Caco-2 (cell line): ENCODE results near the gene EHMT1. TPM values are rescaled to one million over a fixed set of nuclear protein-coding genes. Genes with fewer than 3 reads are reported as not detected.

Experiments used
- BruUV-seq: library from RNA; stranded (reverse); fragments of 400-500 nt; replicated peaks from 2 replicates; lab custom pipeline; 2021; lab: Mats Ljungman, UMichigan
- CTCF ChIA-PET: fragments of 300-600 bp; sonication (Branson Sonifier 250); formaldehyde crosslinking; loops from one replicate; lab custom pipeline; 2022; ENCODE audit warnings: antibody characterized with exemption; lab: Charles Lee
- POLR2A ChIA-PET: fragments of 300-600 bp; sonication (Branson Sonifier 250); formaldehyde crosslinking; loops from one replicate; lab custom pipeline; 2022; ENCODE audit warnings: antibody characterized with exemption; lab: Charles Lee
- DNase-seq, 2 experiments: peaks; one replicate each; pipeline versions ENCODE4 v3.0.0 to v3.0.0-alpha.2; 2020 to 2022
- H3K27me3 ChIP-seq: replicated peaks from 2 replicates; pipeline ENCODE4 v1.6.0; 2011; ENCODE audit warnings: low read length; ENCODE audit not compliant: control insufficient read depth, insufficient read depth
- H3K36me3 ChIP-seq: 2 replicates; pipeline ENCODE4 v1.5.1; 2011; ENCODE audit warnings: low read length; ENCODE audit not compliant: control insufficient read depth, insufficient read depth
- H3K4me1 ChIP-seq: fragments of 250-450 bp; sonication (Bioruptor Pico); 2 replicates; pipeline ENCODE4 v1.5.1; 2020; ENCODE audit warnings: mild to moderate bottlenecking
- H3K4me3 ChIP-seq: 2 replicates; pipeline ENCODE4 v1.5.1; 2011; ENCODE audit warnings: low read depth, mild to moderate bottlenecking, control low read depth, low read length
- H3K9me3 ChIP-seq: fragments of 250-450 bp; sonication (Bioruptor Pico); 2 replicates; pipeline ENCODE4 v1.5.1; 2020; ENCODE audit warnings: mild to moderate bottlenecking, moderate library complexity
- H3K27ac Mint-ChIP-seq: one replicate; pipeline ENCODE4 v1.8.0; 2022; ENCODE audit warnings: mixed read lengths; ENCODE audit not compliant: unreplicated experiment
- H3K27me3 Mint-ChIP-seq: one replicate; pipeline ENCODE4 v1.8.0; 2022; ENCODE audit warnings: mixed read lengths; ENCODE audit not compliant: insufficient read depth, unreplicated experiment
- H3K36me3 Mint-ChIP-seq: one replicate; pipeline ENCODE4 v1.8.0; 2022; ENCODE audit warnings: mild to moderate bottlenecking, mixed read lengths; ENCODE audit not compliant: insufficient read depth, unreplicated experiment
- H3K4me1 Mint-ChIP-seq: one replicate; pipeline ENCODE4 v1.8.0; 2022; ENCODE audit warnings: low read depth, mixed read lengths; ENCODE audit not compliant: unreplicated experiment
- H3K4me3 Mint-ChIP-seq: one replicate; pipeline ENCODE4 v1.8.0; 2022; ENCODE audit warnings: mild to moderate bottlenecking, moderate library complexity, mixed read lengths; ENCODE audit not compliant: unreplicated experiment
- H3K9me3 Mint-ChIP-seq: one replicate; pipeline ENCODE4 v1.8.0; 2022; ENCODE audit warnings: mixed read lengths; ENCODE audit not compliant: unreplicated experiment
- intact Hi-C: fragments of 100-400 bp; cut with micrococcal nuclease; formaldehyde crosslinking; loops from one replicate; pipeline ENCODE4 v1.10.0; 2022; ENCODE audit not compliant: unreplicated experiment
- total RNA-seq: library from RNA; stranded (reverse); gene quantifications from 2 replicates; pipeline ENCODE4 v1.2.3, GENCODE V29; 2022
- TF ChIP-seq, protein P1 (sequence below), 2 experiments: fragments of 200-600 bp in 1 of 2; IDR thresholded peaks; 1 replicate in 1 of 2; 2 replicates in 1 of 2; pipeline versions ENCODE4 v1.5.1 to v1.8.0; 2011 to 2022; ENCODE audit warnings: antibody characterized with exemption in 1 of 2, control low read depth in 1 of 2, inconsistent platforms in 1 of 2, low read depth in 1 of 2, low read length in 1 of 2, mild to moderate bottlenecking in 1 of 2, moderate library complexity in 1 of 2; ENCODE audit not compliant: insufficient read depth in 1 of 2, severe bottlenecking in 1 of 2, unreplicated experiment in 1 of 2

The EHMT1 gene
- total RNA-seq, 1 experiment from 2014 or later, result 92.9 TPM

DNA sequence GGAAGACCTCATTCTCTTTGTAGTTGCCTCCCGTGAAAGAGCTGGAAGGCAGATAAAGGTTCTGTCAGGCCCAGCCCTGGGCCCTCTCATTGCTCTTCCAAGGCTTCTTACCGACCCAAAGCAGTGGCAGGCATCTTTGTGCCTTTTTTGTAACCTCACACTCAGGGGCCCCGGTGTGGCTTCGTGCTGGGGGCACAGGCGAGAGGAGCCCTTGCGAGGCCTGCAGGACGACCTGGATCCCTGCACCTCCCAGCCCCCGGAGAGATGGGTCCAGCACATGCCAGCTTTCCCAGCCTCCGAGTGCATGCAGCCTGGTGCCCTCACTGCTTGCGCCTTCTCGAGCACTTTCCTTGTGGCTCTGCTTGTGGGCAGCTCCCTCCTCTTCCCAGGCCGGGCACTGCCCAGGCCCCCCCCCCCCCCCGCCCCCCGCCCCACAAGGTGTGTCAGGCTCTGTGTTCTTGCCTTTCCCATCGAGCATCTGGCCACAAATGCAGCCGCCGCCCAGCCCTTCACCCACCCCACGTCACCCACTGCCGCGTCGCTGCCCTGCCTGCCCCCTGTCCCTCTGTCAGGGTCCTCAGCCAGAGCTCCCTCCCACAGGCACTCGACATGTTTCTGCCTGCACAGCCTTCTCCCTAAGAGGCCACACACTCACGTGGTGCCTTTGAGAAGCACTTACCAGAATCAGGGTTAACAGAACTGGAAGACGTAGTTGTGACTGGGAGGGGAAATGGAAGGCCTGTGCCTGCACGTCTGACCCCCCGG, 195.0 kb downstream of the EHMT1 start:
- Histone ChIP-seq H3K27me3 (no peaks in the 10 kb centered on the region), H3K4me3 (no peak overlapping the region), H3K4me1 (no peaks in the 10 kb centered on the region), H3K9me3 (no peaks in the 10 kb centered on the region), H3K36me3 (peaks cover 7% of the 10 kb centered on the region)
- no TSS peak for BruUV-seq
- Mint-ChIP-seq H3K36me3 (peaks cover 44% of the 10 kb centered on the region), H3K4me1 (no peaks in the 10 kb centered on the region), H3K4me3 (no peak overlapping the region), H3K27me3 (no peaks in the 10 kb centered on the region), H3K9me3 (no peaks in the 10 kb centered on the region), H3K27ac (no peak overlapping the region)
- TF ChIP-seq, protein P1, sequence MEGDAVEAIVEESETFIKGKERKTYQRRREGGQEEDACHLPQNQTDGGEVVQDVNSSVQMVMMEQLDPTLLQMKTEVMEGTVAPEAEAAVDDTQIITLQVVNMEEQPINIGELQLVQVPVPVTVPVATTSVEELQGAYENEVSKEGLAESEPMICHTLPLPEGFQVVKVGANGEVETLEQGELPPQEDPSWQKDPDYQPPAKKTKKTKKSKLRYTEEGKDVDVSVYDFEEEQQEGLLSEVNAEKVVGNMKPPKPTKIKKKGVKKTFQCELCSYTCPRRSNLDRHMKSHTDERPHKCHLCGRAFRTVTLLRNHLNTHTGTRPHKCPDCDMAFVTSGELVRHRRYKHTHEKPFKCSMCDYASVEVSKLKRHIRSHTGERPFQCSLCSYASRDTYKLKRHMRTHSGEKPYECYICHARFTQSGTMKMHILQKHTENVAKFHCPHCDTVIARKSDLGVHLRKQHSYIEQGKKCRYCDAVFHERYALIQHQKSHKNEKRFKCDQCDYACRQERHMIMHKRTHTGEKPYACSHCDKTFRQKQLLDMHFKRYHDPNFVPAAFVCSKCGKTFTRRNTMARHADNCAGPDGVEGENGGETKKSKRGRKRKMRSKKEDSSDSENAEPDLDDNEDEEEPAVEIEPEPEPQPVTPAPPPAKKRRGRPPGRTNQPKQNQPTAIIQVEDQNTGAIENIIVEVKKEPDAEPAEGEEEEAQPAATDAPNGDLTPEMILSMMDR (IDR thresholded peaks at IDR 0.05; ENCODE audit: insufficient read depth in 1 of 2, low read depth in 1 of 2, low read length in 1 of 2, severe bottlenecking in 1 of 2, unreplicated experiment in 1 of 2), result no peak
- intact Hi-C loops, result no loop called here
- ChIA-PET POLR2A (no interaction called here), CTCF (no interaction called here)
- no peak for DNase-seq

DNA sequence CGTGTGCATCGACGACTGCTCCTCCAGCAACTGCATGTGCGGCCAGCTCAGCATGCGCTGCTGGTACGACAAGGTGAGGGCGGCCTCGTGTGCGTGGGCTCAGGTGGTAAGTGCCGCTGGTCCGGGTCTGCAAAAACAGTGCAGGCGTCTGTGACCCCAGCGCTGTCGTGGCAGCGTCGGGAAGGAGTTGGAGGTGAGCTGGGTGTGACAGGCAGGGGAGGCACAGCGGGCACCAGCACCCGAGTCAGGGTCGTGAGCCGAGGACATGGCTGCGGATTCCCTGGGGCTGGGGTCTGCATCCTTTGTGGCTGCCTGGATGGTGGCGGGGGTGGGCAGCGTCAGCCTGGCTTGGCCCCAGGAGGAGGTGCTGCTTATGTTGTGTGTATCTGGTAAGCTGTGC, 195.6 kb downstream of the EHMT1 start:
- no TSS peak for BruUV-seq
- Mint-ChIP-seq H3K27ac (no peak overlapping the region), H3K4me1 (no peaks in the 10 kb centered on the region), H3K4me3 (no peak overlapping the region), H3K9me3 (no peaks in the 10 kb centered on the region), H3K27me3 (no peaks in the 10 kb centered on the region), H3K36me3 (peaks cover 44% of the 10 kb centered on the region)
- Histone ChIP-seq H3K9me3 (no peaks in the 10 kb centered on the region), H3K27me3 (no peaks in the 10 kb centered on the region), H3K36me3 (peaks cover 6% of the 10 kb centered on the region), H3K4me1 (no peaks in the 10 kb centered on the region), H3K4me3 (no peak overlapping the region)
- POLR2A ChIA-PET, result no interaction called here
- no peak for DNase-seq
- intact Hi-C loops, result no loop called here
- CTCF ChIA-PET, result no interaction called here
- TF ChIP-seq, protein P1 (IDR thresholded peaks at IDR 0.05; ENCODE audit: insufficient read depth in 1 of 2, low read depth in 1 of 2, low read length in 1 of 2, severe bottlenecking in 1 of 2, unreplicated experiment in 1 of 2), result no peak

DNA sequence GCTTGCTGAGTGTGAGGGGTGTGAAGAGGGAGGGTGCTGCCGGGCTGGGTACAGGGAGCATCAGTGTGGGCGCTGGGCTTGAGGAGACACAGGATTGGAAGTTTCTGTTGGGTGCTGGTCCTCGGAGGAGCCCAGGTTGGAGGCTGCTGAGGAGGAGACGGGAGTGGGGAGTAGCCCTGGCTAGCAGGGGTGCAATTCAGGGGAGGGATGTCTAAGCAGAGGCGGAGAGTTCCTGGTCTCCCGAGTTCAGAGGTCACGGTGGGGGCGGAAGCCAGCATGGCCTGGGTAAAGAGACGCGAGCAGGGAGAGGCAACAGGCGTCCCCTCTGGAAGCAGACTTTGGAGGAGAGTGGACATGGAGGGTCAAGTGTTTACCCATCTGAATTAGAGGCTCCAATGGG, 196.0 kb downstream of the EHMT1 start:
- peaks cover 48% of the 10 kb centered on the region for H3K36me3 Mint-ChIP-seq
- CTCF ChIA-PET, result no interaction called here
- DNase-seq, result no peak
- POLR2A ChIA-PET, result no interaction called here
- H3K27ac Mint-ChIP-seq, result no peak overlapping the region
- TF ChIP-seq, protein P1 (IDR thresholded peaks at IDR 0.05; ENCODE audit: insufficient read depth in 1 of 2, low read depth in 1 of 2, low read length in 1 of 2, severe bottlenecking in 1 of 2, unreplicated experiment in 1 of 2), result no peak
- Histone ChIP-seq H3K4me1 (no peaks in the 10 kb centered on the region), H3K4me3 (no peak overlapping the region), H3K36me3 (peaks cover 6% of the 10 kb centered on the region), H3K9me3 (no peaks in the 10 kb centered on the region), H3K27me3 (no peaks in the 10 kb centered on the region)
- H3K9me3 Mint-ChIP-seq, result no peaks in the 10 kb centered on the region
- H3K27me3 Mint-ChIP-seq, result no peaks in the 10 kb centered on the region
- no TSS peak for BruUV-seq
- no peaks in the 10 kb centered on the region for H3K4me1 Mint-ChIP-seq
- H3K4me3 Mint-ChIP-seq, result no peak overlapping the region
- intact Hi-C loops, result no loop called here
